GM13976 (cell line): Measurements from ENCODE around the gene ASB14.
"Not testable (repeated sequence)": the region's sequence is repeated elsewhere in the genome, so short reads cannot be mapped to it uniquely, and the experiment has no call there.

Experiments
- DNase-seq: peaks from one replicate; pipeline ENCODE4 v3.0.0; 2012; ENCODE audit warnings: low spot score
- in situ Hi-C: fragments of 300-500 bp; cut with MboI; formaldehyde crosslinking; loops from one replicate; pipeline ENCODE4 v1.12.0; 2022; ENCODE audit warnings: low sequenced_read_pairs, mixed read lengths, inconsistent platforms; ENCODE audit not compliant: unreplicated experiment
- TF ChIP-seq, protein P1 (sequence below): IDR thresholded peaks from 2 replicates; pipeline ENCODE4 v1.5.1; 2012; ENCODE audit warnings: borderline replicate concordance, mild to moderate bottlenecking; ENCODE audit not compliant: insufficient read depth; ENCODE audit errors: extremely low read depth, missing control alignments, control extremely low read depth

ASB14 gene

DNA sequence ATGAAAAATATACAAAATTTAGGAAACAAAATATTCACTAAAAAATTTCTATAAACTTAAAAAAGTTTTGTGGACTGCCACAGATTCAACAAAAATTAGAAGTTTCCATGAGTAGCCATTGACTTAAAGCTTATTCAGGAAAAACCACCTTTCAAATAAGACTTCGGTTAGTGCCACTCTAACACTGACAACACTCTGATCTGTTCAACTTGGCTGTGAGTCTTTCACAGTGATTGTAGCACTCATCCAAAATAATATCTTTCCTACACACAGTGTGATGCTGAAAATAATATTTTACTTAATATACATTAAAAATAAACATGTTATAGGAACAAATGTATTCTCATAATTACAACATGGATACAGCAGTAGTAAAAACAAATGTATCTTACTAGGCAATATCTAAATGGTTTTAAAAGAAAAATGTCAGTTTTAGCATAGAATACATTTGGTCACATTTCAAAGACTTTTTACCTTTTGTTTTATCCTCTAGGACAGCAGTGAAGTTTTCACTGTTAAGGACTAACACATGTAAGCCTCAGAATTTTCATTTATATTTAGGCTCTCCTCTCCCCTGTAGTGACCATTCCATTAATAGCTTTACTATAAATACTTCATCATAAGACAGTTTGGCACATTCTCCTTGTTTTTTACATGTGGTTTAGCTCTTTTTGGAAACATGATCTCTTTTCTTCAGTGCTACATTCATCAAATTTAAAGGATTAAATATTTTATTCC is at the start of gene ASB14:
Gene ASB14 (minus strand): TSS at position 527 of the 738 bp plus-strand sequence. CDS start 652 bp downstream, outside the sequence.
- no peak for DNase-seq
- in situ Hi-C loops, result no loop called here
- TF ChIP-seq, protein P1, sequence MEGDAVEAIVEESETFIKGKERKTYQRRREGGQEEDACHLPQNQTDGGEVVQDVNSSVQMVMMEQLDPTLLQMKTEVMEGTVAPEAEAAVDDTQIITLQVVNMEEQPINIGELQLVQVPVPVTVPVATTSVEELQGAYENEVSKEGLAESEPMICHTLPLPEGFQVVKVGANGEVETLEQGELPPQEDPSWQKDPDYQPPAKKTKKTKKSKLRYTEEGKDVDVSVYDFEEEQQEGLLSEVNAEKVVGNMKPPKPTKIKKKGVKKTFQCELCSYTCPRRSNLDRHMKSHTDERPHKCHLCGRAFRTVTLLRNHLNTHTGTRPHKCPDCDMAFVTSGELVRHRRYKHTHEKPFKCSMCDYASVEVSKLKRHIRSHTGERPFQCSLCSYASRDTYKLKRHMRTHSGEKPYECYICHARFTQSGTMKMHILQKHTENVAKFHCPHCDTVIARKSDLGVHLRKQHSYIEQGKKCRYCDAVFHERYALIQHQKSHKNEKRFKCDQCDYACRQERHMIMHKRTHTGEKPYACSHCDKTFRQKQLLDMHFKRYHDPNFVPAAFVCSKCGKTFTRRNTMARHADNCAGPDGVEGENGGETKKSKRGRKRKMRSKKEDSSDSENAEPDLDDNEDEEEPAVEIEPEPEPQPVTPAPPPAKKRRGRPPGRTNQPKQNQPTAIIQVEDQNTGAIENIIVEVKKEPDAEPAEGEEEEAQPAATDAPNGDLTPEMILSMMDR, result no peak

DNA sequence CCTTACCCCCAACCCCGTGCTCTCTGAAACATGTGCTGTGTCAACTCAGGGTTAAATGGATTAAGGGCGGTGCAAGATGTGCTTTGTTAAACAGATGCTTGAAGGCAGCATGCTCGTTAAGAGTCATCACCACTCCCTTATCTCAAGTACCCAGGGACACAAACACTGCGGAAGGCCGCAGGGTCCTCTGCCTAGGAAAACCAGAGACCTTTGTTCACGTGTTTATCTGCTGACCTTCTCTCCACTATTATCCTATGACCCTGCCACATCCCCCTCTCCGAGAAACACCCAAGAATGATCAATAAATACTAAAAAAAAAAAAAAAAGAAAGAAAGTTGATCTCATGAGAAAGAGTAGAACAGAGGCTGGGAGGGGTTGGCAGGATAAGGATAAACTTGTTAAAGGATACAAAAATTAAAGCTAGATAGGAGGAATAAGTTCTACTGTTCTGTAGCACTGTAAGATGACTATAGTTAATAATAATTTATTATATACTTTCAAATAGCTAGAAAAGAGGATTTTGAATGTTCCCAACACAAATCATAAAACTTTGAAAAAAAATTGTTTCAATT is 46.7 kb upstream of the ASB14 start:
- in situ Hi-C loops, DNase-seq: not testable (repeated sequence)

DNA sequence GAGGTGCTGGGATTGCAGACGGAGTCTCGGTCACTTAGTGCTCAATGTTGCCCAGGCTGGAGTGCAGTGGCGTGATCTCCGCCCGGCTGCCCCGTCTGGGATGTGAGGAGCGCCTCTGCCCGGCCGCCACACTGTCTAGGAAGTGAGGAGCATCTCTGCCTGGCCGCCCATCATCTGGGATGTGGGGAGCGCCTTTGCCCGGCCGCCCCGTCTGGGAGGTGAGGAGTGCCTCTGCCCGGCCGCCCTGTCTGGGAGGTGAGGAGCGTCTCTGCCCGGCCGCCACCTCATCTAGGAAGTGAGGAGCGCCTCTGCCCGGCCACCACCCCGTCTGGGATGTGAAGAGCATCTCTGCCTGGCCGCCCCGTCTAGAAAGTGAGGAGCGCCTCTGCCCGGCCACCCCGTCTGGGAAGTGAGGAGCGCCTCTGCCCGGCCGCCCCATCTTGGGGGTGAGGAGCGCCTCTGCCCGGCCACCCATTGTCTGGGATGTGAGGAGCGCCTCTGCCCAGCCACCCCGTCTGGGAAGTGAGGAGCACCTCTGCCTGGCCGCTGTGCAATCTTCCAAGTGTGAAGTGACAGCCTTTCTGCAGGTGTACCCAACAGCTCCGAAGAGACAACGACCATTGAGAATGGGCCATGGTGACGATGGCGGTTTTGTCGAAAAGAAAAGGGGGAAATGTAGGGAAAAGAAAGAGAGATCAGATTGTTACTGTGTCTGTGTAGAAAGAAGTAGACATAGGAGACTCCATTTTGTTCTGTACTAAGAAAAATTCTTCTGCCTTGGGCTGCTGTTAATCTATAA is 46.0 kb upstream of the ASB14 start:
- in situ Hi-C loops, DNase-seq: not testable (repeated sequence)

DNA sequence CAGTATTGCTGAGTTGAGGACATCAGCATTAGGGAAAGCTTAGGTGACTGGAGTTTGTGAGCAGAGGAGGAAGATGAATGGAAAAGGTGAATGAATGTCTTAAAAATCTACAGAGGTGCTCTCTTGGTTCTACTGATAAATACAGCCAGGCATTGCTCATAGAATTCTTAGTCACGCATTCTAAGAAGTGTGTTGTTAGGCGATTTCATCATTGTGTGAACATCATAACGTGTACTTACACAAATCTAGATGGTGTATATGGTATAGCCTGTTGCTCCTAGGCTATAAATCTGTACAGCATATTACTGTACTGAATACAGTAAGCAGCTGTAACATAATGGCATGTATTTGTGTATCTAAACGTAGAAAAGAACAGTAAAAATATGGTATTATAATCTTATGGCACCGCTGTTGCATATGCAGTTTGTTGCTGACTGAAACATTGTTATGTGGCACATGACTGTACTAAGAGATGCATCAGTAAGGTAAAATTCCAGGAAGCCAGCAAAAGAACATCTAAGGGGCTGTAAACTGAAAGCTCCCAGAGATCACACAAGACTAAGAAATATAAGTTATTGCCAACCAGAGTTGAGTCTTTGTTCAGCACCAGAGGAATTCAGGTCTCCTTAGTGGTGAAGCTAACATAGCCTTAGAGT is 42.9 kb upstream of the ASB14 start:
- in situ Hi-C loops, result no loop called here
- DNase-seq, result no peak
- TF ChIP-seq, protein P1, result no peak

DNA sequence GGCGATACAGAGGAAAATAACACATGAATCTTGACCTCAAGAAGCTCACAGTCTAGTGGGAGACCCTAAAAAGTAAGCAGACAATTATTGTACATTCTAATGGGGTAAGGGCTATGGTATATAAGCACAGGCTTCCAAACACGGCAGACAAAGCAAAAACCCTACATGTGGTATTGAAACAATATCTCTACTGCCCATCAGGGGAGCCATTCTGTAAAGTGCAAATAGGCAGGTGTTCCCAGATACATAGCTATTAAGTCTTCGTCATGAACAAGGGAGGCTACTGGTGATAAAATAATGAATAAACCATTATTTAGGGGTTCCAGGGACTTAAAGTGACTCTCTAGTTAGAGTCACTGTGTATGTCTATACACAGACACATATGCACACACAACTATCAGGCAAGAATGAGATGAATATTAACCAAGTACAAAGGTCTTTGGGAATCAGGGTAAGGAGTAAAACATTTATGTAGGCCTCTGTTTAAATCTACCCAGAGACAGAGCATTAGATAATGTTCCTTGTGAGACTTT is 38.7 kb upstream of the ASB14 start:
- in situ Hi-C loops, result no loop called here
- no peak for DNase-seq
- TF ChIP-seq, protein P1, result no peak

- DNase-seq, in situ Hi-C loops: not testable (repeated sequence)
Measured at GRCh38 chr3:57326498-57326897, 34.0 kb upstream of the ASB14 start.

- no peak for DNase-seq
- in situ Hi-C loops, result no loop called here
- TF ChIP-seq, protein P1, result no peak
Measured at GRCh38 chr3:57314204-57314603, 21.7 kb upstream of the ASB14 start.

- DNase-seq, result no peak
- in situ Hi-C loops, result no loop called here
- TF ChIP-seq, protein P1, result no peak
Measured at GRCh38 chr3:57309769-57310360, 17.4 kb upstream of the ASB14 start.

DNA sequence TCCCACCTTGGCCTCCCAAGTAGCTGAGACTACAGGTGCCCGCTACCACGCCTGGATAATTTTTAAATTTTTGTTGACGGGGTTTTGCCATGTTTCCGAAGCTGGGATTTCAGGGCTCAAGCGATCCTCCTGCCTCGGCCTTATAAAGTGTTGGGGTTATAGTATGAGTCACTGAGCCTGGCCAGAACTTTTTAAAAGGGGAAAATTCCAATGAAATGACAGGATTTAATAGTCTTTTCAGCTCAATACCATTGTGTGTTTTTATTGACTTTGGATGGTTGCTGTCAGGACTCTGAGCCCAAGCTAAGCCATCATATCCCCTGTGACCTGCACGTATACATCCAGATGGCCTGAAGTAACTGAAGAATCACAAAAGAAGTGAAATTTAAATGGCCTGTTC is 11.0 kb upstream of the ASB14 start:
- in situ Hi-C loops, result not testable (repeated sequence)

More for the DNA sequence above, 11.0 kb upstream of the ASB14 start:
- not testable (repeated sequence) for DNase-seq
